Activated CD4-positive, alpha-beta memory T cell treated with anti-CD3 and anti-CD28 coated beads, Interleukin-2, amount 10 ng/mL, durations not matched to agents 7 days and 5 days (primary cell): ENCODE results near the gene POLR2E. TPM values are rescaled to one million over a fixed set of nuclear protein-coding genes. Genes with fewer than 3 reads are reported as not detected.
A peak's percentile ranks its signal among the peaks of the same experiment; 100 is the strongest.

Experiments used
- CTCF ChIA-PET: fragments of 350-600 bp; sonication (Branson Sonifier 250); formaldehyde crosslinking; loops from one replicate; lab custom pipeline; 2021; ENCODE audit warnings: antibody characterized with exemption, inconsistent platforms; lab: Charles Lee
- POLR2A ChIA-PET: fragments of 350-600 bp; sonication (Branson Sonifier 250); formaldehyde crosslinking; loops from one replicate; lab custom pipeline; 2021; ENCODE audit warnings: antibody characterized with exemption; lab: Charles Lee
- DNase-seq: peaks from one replicate; pipeline ENCODE4 v3.0.0-alpha.2; 2020
- H3K27ac Mint-ChIP-seq: one replicate; pipeline ENCODE4 v1.8.0; 2021; ENCODE audit warnings: mild to moderate bottlenecking, mixed read lengths
- H3K27me3 Mint-ChIP-seq: one replicate; pipeline ENCODE4 v1.8.0; 2021; ENCODE audit warnings: mixed read lengths
- H3K36me3 Mint-ChIP-seq: one replicate; pipeline ENCODE4 v1.8.0; 2021; ENCODE audit warnings: low read depth, mixed read lengths
- H3K4me1 Mint-ChIP-seq: one replicate; pipeline ENCODE4 v1.8.0; 2021; ENCODE audit warnings: mixed read lengths
- H3K4me3 Mint-ChIP-seq: one replicate; pipeline ENCODE4 v1.8.0; 2021; ENCODE audit warnings: mild to moderate bottlenecking, mixed read lengths
- H3K9me3 Mint-ChIP-seq: one replicate; pipeline ENCODE4 v1.8.0; 2021; ENCODE audit warnings: mixed read lengths
- total RNA-seq, 2 experiments: library from RNA; stranded (reverse); gene quantifications; one replicate each; pipeline ENCODE4 v1.2.3, GENCODE V29; 2021

Gene POLR2E
- total RNA-seq, 2 experiments from 2014 or later, result 116 to 120 TPM

DNA sequence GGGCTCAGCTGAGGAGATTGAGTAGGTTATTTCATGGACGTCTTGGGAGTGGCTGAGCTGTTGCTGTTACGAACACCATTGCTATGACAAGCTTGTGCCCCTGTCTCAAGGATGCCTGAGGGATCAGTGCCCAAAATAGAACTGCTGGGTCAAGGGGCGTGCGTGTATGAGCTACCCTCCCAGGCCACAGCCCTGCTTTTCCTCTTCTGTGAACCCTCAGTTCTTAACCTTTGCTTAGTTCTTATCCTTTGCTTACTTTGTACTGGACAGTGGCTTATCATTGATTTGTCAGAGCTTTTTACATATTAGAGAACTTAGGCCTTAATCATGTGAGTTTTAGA lies 19.2 kb downstream of the POLR2E start:
- H3K27ac Mint-ChIP-seq, result peak overlapping the region; percentile 93
- peak overlapping the region; percentile 59 for H3K4me3 Mint-ChIP-seq
- CTCF ChIA-PET, result interaction anchor here (1.1 to 4.9 kb wide), 2 partner anchors 10 to 49 kb away, joined by 5 to 56 read pairs; partner anchors contain the start of gene ARHGAP45

DNA sequence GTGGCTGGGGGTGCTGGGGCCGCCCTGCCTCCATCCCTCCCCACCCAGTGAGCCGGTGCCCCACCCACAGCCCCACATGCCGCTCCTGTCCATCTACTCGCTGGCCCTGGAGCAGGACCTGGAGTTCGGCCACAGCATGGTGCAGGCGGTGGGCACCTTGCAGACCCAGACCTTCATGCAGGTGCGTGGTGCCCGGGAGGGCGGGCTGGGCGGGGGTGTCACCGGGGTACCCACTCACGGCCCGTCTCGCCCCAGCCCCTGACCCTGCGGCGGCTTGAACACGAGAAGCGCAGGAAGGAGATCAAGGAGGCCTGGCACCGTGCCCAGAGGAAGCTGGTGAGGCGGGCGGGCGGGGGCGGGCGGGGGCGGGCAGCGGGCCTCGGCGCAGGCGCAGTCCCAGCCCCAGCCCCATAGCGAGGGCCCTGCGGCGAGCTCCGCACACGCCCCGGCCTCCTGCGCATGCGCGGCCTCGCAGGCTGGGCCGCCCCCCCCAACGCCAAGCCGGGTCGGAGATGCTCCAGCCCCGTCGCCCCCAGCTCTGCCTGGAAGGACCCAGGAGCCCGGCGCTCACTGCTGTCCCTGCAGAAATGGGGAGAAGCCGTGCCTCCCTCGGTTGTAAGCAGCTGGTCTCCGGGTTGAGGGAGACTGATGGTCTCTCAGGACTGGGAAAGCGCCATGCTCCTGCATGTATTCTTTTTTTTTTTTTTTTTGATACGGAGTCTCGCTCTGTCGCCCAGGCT lies 20.5 kb downstream of the POLR2E start:
- CTCF ChIA-PET, result interaction anchor here (0.7 to 4.9 kb wide), 10 partner anchors 9 to 192 kb away, joined by 3 to 56 read pairs (median 3); partner anchors contain the start of genes ARHGAP45 and RNU6-2
- POLR2A ChIA-PET, result interaction anchor here (0.7 to 17.5 kb wide), 13 partner anchors 8 to 194 kb away, joined by 3 to 334 read pairs (median 10); partner anchors contain the start of genes ABCA7, ARHGAP45, CIRBP and CNN2
- DNase-seq, result peak; percentile 91
- H3K27me3 Mint-ChIP-seq, result no peaks in the 10 kb centered on the region
- H3K36me3 Mint-ChIP-seq, result peaks cover 74% of the 10 kb centered on the region
- peak overlapping the region; percentile 93 for H3K27ac Mint-ChIP-seq
- H3K4me3 Mint-ChIP-seq, result peak overlapping the region; percentile 59
- H3K9me3 Mint-ChIP-seq, result no peaks in the 10 kb centered on the region
- peaks cover 64% of the 10 kb centered on the region for H3K4me1 Mint-ChIP-seq

More for the DNA sequence above, 19.2 kb downstream of the POLR2E start:
- peaks cover 71% of the 10 kb centered on the region for H3K4me1 Mint-ChIP-seq
- H3K9me3 Mint-ChIP-seq, result no peaks in the 10 kb centered on the region
- H3K36me3 Mint-ChIP-seq, result peaks cover 77% of the 10 kb centered on the region
- POLR2A ChIA-PET, result interaction anchor here (0.6 to 17.5 kb wide), 11 partner anchors 9 to 171 kb away, joined by 3 to 334 read pairs (median 8); partner anchors contain the start of genes ABCA7, ARHGAP45, CNN2 and POLR2E
- no peaks in the 10 kb centered on the region for H3K27me3 Mint-ChIP-seq
- no peak for DNase-seq

DNA sequence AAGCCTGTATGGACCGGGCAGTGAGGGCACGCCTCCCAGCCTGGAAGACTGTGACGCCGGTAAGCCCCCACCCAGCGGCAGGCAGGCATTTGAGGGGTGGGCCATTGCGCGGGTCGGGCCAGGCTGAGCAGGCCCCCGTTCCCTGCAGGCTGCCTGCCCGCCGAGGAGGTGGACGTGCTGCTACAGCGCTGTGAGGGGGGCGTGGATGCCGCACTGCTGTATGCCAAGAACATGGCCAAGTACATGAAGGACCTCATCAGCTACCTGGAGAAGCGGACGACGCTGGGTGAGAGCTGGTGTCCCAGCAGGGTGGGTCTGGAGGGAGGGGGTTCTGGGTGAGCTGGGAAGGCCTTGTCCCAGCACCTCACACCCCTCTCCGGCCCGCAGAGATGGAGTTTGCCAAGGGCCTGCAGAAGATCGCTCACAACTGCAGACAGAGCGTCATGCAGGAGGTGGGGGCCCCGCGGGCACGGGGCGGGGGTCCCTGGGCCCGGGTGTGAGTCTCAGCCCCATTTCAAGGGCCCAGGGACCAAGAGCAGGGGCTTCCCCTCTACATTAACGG lies 21.1 kb downstream of the POLR2E start:
- H3K27me3 Mint-ChIP-seq, result no peaks in the 10 kb centered on the region
- H3K27ac Mint-ChIP-seq, result peak overlapping the region; percentile 64
- no peaks in the 10 kb centered on the region for H3K9me3 Mint-ChIP-seq
- peaks cover 64% of the 10 kb centered on the region for H3K4me1 Mint-ChIP-seq
- peak overlapping the region; percentile 52 for H3K4me3 Mint-ChIP-seq
- ChIA-PET CTCF (interaction anchor here (0.7 to 4.9 kb wide), 7 partner anchors 8 to 192 kb away, joined by 3 to 56 read pairs (median 3); partner anchors contain the start of genes ARHGAP45 and RNU6-2), POLR2A (interaction anchor here (0.7 to 17.5 kb wide), 11 partner anchors 7 to 195 kb away, joined by 3 to 334 read pairs (median 12); partner anchors contain the start of genes ABCA7, ARHGAP45, CIRBP and CNN2)
- no peak for DNase-seq
- peaks cover 76% of the 10 kb centered on the region for H3K36me3 Mint-ChIP-seq

DNA sequence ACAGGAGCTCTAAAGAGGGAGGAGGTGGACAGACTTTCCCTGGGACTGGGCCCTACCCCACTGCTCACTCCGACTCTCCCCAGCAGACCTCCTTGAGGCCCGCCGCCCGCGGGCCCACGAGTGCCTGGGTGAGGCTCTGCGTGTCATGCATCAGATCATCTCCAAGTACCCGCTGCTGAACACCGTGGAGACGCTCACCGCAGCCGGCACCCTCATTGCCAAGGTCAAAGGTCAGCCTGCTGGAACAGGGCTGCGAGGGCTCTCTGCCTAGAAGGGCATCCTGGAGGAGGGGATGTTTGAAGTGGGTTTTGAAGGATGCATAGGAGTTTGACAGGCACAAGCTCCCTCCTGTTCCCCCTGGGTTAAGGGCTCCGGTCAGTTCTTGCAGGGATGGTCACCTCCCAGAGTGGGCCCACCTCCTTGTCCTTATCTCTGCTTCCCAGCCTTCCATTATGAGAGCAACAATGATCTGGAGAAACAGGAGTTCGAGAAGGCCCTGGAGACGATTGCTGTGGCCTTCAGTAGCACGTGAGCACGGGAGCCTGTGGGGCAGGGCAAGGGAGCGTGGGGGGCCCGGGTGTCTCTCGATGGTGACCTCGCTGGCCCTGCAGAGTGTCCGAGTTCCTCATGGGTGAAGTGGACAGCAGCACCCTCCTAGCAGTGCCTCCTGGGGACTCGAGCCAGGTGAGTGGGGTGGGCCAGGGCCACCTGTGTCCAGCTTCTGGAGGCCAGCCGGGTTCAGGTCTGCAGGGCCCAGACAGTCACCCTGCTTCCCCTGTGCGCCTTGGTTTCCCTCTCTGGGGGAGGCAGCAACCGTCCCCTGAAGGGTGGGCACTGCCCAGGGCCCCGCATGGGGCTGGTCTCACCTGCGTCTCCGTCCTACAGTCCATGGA lies 21.9 kb downstream of the POLR2E start:
- Mint-ChIP-seq H3K27me3 (no peaks in the 10 kb centered on the region), H3K4me3 (peak overlapping the region; percentile 52), H3K36me3 (peaks cover 75% of the 10 kb centered on the region), H3K27ac (peak overlapping the region; percentile 67), H3K4me1 (peaks cover 65% of the 10 kb centered on the region), H3K9me3 (no peaks in the 10 kb centered on the region)
- CTCF ChIA-PET, result interaction anchor here (4.9 kb wide), 1 partner anchor 8 kb away, joined by 56 read pairs; the partner anchor contains the start of gene ARHGAP45
- no peak for DNase-seq
- POLR2A ChIA-PET, result interaction anchor here (0.9 to 15.0 kb wide), 7 partner anchors 14 to 196 kb away, joined by 3 to 186 read pairs (median 10); partner anchors contain the start of genes ABCA7, CIRBP, POLR2E and RNU6-2

DNA sequence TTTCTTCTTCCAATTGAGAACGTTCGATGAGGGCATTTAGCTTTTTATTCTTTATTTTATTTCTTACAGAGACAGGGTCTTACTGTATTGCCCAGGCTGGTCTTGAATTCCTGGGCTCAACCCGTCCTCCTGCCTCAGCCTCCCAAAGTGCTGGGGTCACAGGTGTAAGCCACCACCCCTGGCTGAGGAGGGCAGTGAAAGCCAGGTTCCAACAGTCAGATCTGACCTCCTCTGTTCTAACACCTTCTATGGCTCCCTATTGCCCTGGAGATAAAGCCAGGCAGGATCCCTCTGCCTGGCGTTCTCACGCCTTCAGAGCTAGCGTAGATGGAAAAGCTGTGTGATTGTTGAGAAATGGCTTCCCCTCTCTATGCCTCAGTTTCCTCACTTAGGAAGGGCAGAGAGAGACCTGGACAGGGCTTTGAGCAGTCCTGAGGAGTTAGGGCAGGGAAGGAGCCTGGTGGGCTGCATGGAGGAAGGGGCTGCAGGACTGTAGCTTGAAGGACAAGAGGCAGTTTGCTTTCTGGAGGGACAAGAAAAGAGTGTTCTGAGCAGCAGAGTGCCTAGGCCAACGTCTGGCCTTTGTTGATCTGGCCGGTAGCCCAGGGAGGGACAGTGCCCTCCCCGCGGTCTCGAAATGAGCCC lies 22.7 kb downstream of the POLR2E start:
- CTCF ChIA-PET, result no interaction called here
- H3K36me3 Mint-ChIP-seq, result peaks cover 69% of the 10 kb centered on the region
- H3K4me1 Mint-ChIP-seq, result peaks cover 58% of the 10 kb centered on the region
- DNase-seq, result no peak
- no peaks in the 10 kb centered on the region for H3K27me3 Mint-ChIP-seq
- POLR2A ChIA-PET, result interaction anchor here (0.7 to 13.7 kb wide), 7 partner anchors 14 to 197 kb away, joined by 3 to 186 read pairs (median 6); partner anchors contain the start of genes ABCA7, CIRBP, RNU6-2 and TMEM259
- H3K27ac Mint-ChIP-seq, result peak overlapping the region; percentile 71
- no peak overlapping the region for H3K4me3 Mint-ChIP-seq
- no peaks in the 10 kb centered on the region for H3K9me3 Mint-ChIP-seq

DNA sequence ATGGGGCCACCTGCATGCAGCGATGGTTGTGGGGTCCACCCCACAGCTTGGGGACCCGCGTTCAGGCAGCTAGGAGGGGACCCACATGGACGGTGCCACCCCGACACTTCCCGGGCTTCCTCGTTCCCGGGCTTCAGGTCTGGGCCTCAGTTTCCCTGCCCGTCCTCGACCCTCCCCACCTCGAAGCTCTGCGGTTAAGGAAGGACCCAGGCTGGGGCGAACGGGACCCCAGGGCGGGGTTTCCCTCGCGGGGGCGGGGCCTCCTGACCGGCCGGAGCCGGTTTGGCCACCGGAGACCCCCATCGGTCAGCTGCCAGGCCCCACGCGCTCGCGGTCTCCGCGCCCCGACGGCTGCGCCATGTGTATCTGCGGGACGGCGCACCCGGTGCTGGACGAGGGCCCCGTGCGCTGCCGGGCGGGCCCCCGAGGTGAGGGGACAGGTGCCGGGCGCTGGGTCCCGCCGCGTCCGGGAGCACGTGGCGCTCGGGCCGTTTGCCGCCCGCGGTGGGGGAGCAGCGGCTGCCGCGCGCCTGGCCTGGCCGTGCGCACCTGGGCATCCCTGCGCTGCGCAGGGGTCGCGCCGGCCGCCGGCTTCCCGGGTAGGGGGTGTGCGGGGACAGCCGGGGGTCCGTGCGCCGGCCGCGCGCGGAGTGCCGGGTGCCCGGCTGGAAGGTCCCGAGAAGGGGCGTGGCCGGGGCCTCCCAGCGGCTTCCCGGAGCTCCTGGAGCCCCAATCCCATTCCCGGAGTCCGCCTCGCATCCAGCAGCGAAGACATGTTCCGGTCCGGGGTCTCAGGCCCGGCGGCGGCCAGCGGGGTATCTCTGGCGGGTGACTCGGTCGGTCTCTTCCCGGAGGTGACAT lies 24.0 kb downstream of the POLR2E start:
- H3K27me3 Mint-ChIP-seq, result no peaks in the 10 kb centered on the region
- ChIA-PET CTCF (no interaction called here), POLR2A (interaction anchor here (0.7 to 13.7 kb wide), 5 partner anchors 8 to 43 kb away, joined by 3 to 186 read pairs (median 3); partner anchors contain the start of gene POLR2E)
- H3K36me3 Mint-ChIP-seq, result peaks cover 59% of the 10 kb centered on the region
- H3K4me3 Mint-ChIP-seq, result peak overlapping the region; percentile 61
- H3K4me1 Mint-ChIP-seq, result peaks cover 55% of the 10 kb centered on the region
- no peaks in the 10 kb centered on the region for H3K9me3 Mint-ChIP-seq
- DNase-seq, result no peak
- H3K27ac Mint-ChIP-seq, result peak overlapping the region; percentile 71

DNA sequence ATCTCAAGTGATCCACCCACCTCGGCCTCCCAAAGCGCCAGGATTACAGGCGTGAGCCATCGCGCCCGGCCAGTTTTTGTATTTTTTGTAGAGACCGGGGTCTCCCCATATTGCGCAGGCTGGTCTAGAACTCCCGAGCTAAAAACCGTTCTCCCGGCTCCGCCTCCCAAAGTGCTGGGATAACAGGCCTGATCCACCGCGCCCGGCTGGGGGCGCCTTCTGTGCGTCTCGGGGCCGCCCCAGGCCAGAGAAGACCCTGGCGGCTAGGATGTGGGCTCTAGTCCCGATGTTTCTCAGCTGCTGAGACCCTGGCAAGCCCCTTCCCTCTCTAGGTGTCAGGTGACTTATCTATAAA lies 24.6 kb downstream of the POLR2E start:
- peaks cover 53% of the 10 kb centered on the region for H3K36me3 Mint-ChIP-seq
- ChIA-PET POLR2A (interaction anchor here (1.0 to 13.7 kb wide), 4 partner anchors 9 to 42 kb away, joined by 3 to 186 read pairs (median 4); partner anchors contain the start of gene POLR2E), CTCF (interaction anchor here (0.6 kb wide), 1 partner anchor 15 kb away, joined by 4 read pairs; no protein-coding TSS in a partner anchor)
- H3K9me3 Mint-ChIP-seq, result no peaks in the 10 kb centered on the region
- H3K4me1 Mint-ChIP-seq, result peaks cover 55% of the 10 kb centered on the region
- DNase-seq, result no peak
- H3K27me3 Mint-ChIP-seq, result no peaks in the 10 kb centered on the region
- H3K27ac Mint-ChIP-seq, result no peak overlapping the region
- H3K4me3 Mint-ChIP-seq, result no peak overlapping the region

DNA sequence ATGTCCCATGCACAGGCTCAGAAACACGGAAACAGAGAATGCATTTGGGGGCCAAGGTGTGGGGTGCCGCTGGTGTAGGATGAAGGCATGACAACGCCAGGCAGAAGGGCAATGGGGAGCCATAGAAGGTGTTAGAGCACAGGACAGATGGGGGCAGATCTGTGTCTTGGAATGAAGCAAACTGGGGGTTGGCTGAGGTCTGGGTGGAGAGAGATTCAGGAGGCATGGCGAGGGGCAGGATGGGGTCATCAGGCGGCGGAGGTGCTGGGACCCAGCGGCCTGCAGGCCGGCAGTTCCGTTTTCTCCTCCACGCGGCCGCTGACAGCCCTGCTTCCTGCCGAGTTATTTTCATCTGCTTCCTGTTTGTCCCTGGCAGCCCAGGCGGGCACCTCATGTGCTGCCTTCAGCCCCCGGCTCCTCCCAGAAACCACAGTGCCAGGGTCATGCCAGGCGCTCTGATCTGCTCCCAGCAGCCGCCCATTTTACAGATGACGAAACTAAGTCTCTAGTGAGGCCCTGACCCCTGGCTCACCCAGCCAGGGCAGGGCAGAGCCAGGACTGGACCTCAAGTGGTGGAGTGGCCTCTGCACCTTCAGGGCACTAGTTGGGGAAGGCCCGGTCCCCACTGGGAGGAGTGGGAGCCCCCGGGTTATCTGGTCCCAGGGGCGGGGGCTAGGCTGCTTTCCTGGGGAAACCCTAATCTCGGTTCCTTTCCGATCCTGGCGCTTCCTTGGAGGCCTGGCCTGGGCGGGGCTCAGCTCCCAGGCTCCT lies 26.0 kb downstream of the POLR2E start:
- peak; percentile 85 for DNase-seq
- Mint-ChIP-seq H3K9me3 (no peaks in the 10 kb centered on the region), H3K27ac (peak overlapping the region; percentile 95), H3K4me1 (peaks cover 63% of the 10 kb centered on the region), H3K4me3 (peak overlapping the region; percentile 97), H3K27me3 (no peaks in the 10 kb centered on the region), H3K36me3 (peaks cover 49% of the 10 kb centered on the region)
- ChIA-PET CTCF (no interaction called here), POLR2A (interaction anchor here (1.6 to 13.7 kb wide), 8 partner anchors 10 to 62 kb away, joined by 6 to 334 read pairs (median 36); partner anchors contain the start of genes ABCA7, CNN2 and GPX4)

DNA sequence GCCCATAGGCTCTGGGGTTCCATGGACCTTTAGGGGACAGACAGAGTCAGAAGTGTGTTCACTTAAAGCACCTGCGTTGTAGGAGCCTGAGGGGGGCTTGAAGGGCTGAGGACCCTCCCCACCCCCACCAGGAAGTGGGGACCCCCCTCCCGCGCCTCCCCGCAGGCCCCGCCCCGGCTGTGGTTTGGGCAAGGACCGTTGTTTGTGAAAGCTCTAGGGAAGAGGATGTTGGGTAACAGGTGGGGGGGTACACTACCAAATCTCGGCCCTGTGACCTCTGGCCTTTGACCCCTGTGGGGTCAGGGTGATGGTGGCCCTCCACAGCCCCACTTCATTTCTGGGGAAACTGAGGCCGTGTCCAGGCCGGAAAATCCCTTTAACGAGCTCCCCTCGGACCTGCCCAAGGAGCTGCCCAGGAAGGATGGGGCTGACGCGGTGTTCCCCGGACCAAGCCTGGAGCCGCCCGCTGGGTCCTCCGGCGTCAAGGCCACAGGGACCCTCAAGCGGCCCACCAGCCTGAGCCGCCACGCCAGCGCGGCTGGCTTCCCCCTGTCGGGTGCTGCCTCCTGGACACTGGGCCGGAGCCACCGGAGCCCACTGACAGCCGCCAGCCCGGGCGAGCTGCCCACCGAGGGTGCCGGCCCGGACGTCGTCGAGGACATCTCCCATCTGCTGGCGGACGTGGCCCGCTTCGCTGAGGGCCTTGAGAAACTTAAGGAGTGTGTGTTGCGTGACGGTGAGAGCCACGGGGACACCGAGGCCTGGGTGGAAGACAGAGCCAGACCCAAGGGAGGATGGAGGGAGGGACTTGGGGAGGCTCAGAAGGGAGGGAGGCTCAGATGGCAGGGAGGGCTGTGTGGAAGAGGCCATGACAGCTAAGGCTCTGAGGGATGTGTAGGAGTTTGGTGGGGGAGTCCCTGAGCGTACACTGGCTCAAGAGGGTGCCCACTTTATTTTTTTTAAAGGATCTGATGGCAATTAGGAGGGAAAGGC lies 26.9 kb downstream of the POLR2E start:
- DNase-seq, result peak; percentile 84
- Mint-ChIP-seq H3K4me1 (peaks cover 60% of the 10 kb centered on the region), H3K36me3 (peaks cover 45% of the 10 kb centered on the region), H3K4me3 (peak overlapping the region; percentile 97), H3K27me3 (no peaks in the 10 kb centered on the region), H3K27ac (peak overlapping the region; percentile 95), H3K9me3 (no peaks in the 10 kb centered on the region)
- POLR2A ChIA-PET, result interaction anchor here (0.7 to 6.0 kb wide), 23 partner anchors 10 to 201 kb away, joined by 3 to 334 read pairs (median 7); partner anchors contain the start of genes ABCA7, CBARP, CIRBP and CNN2
- CTCF ChIA-PET, result interaction anchor here (0.8 to 4.6 kb wide), 10 partner anchors 7 to 198 kb away, joined by 3 to 56 read pairs (median 4); partner anchors contain the start of gene WDR18
